GM12874 (cell line): ENCODE measurements around the gene WFIKKN1.

Experiments used
- TF ChIP-seq, protein P1 (sequence below): IDR thresholded peaks from 2 replicates; pipeline ENCODE4 v1.5.1; 2011; ENCODE audit warnings: low read depth, mild to moderate bottlenecking, control low read depth, low read length, moderate library complexity; ENCODE audit not compliant: insufficient read depth

The WFIKKN1 gene

DNA sequence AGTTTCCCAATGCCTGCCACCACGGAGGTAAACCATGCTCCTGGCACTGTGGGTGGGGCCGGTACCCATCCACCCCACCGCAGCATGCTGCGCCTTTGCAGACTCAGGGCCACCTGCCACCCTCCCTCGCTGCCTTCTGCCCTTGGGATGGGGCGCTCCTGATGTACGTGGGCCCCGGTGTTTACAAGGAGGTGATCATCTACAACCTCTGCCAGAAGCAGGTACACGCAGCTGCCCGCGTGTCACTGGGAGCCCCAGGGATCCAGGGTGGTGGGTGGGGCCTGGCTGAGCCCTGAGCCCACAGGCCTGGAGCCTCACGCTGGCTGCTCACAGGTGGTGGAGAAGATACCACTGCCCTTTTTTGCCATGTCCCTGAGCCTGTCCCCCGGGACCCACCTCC is 35.8 kb downstream of the WFIKKN1 start:
- TF ChIP-seq, protein P1, sequence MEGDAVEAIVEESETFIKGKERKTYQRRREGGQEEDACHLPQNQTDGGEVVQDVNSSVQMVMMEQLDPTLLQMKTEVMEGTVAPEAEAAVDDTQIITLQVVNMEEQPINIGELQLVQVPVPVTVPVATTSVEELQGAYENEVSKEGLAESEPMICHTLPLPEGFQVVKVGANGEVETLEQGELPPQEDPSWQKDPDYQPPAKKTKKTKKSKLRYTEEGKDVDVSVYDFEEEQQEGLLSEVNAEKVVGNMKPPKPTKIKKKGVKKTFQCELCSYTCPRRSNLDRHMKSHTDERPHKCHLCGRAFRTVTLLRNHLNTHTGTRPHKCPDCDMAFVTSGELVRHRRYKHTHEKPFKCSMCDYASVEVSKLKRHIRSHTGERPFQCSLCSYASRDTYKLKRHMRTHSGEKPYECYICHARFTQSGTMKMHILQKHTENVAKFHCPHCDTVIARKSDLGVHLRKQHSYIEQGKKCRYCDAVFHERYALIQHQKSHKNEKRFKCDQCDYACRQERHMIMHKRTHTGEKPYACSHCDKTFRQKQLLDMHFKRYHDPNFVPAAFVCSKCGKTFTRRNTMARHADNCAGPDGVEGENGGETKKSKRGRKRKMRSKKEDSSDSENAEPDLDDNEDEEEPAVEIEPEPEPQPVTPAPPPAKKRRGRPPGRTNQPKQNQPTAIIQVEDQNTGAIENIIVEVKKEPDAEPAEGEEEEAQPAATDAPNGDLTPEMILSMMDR = no peak

DNA sequence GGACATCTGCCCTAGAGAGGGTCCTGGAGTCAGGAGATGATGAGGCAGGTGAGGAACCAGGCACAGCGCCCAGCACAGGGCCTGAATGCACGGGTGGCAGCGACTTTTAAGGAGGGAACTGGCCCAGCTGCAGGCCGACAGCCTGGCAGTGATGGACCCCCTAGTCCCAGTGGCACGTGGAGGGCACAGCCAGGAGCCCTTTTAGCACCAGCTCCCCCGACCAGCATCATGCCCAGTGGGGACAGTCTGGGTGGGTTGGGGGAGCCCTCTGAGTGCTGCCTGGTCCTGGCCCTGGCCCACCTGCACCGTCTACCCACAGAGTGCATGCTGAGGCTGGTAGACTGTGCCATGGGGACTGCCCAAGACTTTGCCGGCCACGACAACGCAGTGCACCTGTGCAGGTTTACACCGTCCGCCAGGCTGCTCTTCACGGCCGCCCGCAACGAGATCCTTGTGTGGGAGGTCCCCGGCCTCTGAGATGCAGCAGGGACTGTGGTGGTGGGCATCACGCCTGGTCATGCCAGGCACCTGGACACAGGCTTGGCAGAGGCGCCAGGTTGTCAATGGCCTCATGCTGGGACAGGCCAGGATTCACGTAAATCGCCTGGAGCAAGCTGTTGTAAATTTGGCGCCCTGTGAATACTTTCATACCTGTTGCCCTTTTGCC is 36.5 kb downstream of the WFIKKN1 start:
- TF ChIP-seq, protein P1 = no peak

DNA sequence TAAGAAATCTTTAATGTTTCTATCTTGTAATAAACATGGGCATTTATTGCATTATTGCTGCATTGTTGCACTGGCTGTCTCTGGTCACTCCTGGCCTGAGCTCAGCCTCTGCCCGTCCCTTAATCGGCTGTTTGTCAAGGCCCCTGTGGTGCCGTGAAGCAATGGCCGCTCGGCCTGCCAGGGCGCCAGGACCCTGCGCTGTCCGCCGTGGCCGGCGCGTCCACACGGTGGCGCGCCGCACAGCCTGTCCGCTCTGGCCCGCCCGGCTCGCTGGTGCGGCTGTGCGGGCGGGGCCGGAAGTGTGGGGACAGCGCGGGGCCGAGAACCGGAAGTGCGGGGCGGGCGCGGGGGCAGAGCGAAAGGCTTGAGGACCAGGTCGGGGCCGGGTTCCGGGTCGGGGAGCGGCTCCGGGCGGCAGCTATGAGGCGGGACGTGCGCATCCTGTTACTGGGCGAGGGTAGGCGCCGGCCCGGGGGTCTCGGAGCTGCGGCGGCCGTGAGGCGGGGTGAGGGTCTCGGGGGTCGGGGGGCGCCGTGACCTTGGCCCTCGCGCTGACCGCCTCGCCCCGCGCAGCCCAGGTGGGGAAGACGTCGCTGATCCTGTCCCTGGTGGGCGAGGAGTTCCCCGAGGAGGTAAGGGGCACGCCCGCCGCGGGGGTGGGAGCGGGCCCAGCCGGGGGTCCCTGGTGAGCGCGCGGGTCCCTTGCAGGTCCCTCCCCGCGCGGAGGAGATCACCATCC is 37.2 kb downstream of the WFIKKN1 start, which contains the start of gene RHOT2:
Gene RHOT2 (plus strand): TSS at position 353 of the 739 bp plus-strand sequence. CDS start 68 bp downstream, at position 421.
- TF ChIP-seq, protein P1 = peak; percentile 88

DNA sequence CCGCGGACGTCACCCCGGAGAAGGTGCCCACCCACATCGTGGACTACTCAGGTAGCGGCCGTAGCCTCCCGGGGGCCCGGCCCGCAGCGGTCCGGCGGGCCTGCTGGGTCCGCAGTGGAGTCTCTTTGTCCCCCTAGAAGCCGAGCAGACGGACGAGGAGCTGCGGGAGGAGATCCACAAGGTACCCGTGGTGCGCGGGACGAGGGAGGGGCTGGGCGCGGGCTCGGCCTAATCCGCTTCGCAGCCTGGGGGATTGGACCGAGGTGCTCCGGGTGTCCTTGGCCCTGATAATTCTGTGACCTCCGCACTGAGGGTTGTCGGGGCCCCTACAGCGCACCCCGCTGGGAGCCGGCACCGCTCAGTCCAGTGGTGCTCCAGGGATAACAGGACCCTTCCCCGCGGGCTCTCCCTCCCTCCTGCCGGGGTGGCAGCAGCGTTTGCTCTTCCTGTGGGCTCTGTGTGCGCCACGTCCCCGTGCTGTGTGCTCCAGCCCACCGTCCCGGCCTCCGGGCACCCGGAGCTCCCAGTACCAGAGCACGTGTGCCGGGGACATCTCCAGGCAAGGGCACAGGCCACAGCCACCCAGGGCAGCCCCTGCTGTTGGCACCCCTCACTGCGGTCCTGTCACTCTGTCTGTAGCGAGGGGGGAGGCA is 37.9 kb downstream of the WFIKKN1 start:
- TF ChIP-seq, protein P1 = no peak

DNA sequence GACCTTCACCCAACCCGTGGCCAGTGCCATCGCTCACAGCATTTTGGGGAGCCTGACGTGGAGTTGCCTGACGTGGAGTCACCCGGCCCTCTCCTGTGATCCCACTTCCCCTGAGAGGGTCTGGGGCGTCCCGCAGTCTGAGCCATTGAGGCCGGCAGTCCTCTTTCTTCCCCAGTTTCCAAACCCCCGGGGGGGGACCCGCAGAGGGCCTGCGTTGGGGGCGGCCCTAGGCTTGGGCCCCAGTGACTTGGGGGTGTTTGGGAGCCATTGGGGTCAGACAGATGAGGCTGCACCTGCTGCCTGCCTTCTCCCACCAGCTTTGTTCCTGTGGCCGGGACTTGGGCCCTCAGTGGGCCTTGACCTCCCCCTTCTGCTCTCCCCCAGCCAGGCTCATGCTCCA is 38.9 kb downstream of the WFIKKN1 start:
- TF ChIP-seq, protein P1 = no peak

DNA sequence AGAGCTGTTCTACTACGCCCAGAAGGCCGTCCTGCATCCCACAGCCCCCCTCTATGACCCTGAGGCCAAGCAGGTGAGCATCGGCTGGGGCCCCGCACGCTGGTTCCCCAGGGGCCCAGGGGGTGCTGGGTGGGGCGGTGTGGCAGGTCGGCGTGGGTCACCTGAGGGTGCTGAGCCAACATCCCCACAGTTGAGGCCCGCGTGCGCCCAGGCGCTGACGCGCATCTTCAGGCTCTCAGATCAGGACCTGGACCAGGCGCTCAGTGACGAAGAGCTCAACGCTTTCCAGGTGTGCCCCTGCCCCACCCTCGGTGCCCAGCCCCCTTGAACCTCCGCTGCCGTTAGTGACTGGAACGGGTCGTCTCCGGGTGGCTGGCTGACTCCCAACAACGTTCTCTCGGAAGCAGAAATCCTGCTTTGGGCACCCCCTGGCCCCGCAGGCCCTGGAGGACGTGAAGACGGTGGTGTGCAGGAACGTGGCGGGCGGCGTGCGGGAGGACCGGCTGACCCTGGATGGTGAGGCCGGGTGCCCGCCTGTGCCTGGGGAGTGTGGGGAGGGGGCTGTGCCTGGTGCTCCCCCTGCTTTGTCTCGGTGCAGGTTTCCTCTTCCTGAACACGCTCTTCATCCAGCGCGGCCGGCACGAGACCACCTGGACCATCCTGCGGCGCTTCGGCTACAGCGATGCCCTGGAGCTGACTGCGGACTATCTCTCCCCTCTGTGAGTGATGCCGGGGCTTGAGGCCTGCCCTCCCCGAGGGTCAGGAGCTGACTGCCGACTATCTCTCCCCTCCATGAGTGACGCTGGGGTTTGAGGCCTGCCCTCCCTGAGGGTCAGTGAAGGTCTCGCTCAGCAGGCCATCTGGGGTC is 39.9 kb downstream of the WFIKKN1 start:
- TF ChIP-seq, protein P1 = no peak
